Stimulated activated naive CD8-positive, alpha-beta T cell treated with anti-CD3 and anti-CD28 coated beads, Interleukin-15, Interleukin-2, amounts not matched to agents 100 U/mL and 50 U/mL, for 24 hours (primary cell): ENCODE measurements around the gene EFCAB9.

ENCODE experiments used
- ATAC-seq: fragments of 150-1000 bp; cut with Tn5 transposase; one replicate; pipeline ENCODE4 v1.10.0; 2021
- DNase-seq: peaks from one replicate; pipeline ENCODE4 v3.0.0; 2021

The EFCAB9 gene

DNA sequence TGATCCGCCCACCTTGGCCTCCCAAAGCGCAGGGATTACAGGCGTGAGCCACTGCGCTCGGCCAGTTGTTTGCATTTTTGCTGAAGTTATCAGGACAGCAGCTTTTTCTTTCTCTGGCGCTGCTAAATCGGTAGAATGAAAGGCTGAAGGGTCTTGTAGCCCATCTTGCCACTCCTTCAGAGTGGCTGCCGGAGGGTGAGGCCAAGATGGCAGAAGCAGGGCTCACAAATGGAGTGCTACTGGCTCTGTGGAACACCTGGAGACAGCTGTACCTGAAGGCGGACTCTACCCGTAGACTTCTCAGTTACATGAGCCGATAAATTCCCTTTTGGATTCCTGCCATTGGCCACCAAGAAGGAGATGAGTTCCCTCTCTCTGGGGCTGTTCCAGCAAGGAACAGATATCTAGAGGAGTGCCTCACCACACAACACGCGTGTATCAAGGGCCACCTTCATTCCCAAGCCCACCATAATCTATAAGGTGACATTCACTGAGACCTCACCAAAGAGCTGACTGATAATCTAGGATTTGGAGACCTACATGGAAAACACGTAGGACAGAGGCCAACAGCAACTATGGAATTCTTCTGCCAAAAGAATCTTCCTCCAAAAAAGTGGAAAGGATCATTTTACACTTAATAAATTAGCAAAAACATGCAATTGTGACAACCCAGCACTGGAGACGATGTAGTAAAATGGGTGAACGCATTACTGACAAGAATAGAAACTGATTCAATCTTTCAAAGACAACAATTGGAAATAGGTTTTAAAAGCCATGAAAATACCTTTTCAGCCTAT is 27.7 kb upstream of the EFCAB9 start:
- DNase-seq (no peak), ATAC-seq (no peak)

DNA sequence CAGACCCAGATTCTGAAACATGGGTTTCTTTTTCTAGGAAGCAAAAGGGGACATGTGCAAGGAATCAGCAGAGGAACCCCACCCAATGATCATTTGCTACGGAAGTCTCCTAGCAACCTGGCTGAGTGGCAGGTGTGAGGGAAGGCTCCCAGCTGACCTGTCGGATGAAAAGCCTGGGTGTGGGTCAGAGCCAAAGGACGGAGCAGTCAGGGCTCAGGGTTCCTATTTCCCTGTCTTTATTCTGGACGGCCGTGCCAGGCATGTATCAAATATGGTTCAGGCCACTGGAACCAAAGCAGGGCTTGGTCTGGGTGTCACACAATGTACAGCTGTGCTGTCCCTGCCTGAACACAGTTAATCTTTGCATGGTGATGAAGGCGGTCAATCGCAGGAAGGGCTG is 26.1 kb upstream of the EFCAB9 start:
- no peak for DNase-seq
- no peak for ATAC-seq

DNA sequence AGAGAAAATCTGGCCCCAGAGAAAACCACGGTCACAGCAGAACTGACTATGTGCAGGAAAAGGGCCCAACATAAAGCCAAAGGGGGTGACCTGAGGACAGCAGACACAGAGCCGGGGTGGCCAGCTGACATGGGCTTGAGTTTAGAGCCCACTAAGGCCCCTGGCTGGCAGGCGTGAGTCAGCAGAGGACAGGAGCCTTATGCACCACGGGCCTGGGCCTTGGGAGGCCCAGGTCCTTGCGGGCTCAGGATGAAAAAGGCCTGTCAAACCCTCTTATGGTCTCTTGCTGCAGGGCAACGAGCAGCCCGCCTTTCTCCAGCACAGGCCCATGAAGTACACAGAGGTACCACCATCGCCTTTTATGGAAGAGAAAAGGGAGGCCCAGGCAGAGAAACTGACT is 25.7 kb upstream of the EFCAB9 start:
- no peak for ATAC-seq
- no peak for DNase-seq

DNA sequence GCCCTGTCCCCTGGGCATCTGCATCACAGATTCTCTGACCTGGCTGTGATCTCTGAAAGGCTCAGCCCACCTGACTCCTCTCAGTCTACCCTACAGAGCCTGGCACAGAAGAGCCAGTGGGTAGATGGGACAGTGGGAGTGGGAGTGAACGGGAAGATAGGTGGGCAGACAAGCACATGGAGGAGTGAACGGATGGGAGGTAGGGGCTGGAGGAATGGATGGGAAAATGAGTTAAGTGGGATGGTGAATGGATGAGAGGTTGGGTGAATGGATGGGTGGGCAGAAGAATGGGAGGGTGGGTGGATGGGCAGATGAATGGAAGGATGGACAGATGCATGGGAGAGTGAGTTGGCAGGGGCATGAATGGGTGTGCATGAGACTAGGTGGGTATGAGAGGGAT is 24.8 kb upstream of the EFCAB9 start:
- ATAC-seq: no peak
- DNase-seq: no peak

DNA sequence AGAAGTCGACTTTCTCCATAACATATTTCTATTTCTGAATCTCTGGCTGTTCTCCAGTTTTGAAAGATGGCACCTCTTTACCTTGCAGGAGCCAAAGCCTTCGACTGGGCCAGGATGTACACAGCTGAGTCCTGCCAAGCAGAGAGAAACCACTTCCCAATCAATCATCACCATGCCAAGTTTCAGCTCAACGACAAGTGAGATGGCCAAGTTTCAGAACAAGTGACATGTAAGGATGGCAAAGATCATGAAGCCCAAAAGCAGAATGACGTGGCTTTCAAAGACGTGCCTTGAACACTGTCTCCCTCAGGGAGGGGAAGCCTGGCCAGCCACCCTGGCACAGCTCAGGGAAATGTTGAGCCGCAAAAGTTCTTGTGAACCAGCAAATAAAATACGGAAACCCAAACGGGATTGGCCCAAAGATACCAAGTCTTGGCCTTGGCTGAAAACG is 23.7 kb upstream of the EFCAB9 start:
- DNase-seq: no peak
- ATAC-seq: no peak

DNA sequence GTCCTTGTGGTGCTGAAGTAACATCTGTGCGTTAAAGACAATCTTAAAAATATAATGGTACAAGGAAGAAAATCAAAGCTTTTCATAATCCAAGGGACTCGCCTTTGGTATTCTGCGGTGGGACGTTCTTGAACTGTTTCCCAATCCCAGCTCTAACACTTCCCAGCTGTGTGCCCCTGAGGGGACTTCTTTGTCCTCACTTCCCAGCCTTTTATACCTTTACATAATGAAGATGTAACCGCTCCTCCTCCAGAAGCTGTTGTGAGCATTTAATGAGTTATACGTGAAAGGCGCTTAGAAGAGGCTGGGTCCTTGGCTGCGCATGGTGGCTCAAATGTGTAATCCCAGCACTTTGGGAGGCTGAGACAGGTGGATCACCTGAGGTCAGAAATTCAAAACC is 22.9 kb upstream of the EFCAB9 start:
- no peak for DNase-seq
- no peak for ATAC-seq

DNA sequence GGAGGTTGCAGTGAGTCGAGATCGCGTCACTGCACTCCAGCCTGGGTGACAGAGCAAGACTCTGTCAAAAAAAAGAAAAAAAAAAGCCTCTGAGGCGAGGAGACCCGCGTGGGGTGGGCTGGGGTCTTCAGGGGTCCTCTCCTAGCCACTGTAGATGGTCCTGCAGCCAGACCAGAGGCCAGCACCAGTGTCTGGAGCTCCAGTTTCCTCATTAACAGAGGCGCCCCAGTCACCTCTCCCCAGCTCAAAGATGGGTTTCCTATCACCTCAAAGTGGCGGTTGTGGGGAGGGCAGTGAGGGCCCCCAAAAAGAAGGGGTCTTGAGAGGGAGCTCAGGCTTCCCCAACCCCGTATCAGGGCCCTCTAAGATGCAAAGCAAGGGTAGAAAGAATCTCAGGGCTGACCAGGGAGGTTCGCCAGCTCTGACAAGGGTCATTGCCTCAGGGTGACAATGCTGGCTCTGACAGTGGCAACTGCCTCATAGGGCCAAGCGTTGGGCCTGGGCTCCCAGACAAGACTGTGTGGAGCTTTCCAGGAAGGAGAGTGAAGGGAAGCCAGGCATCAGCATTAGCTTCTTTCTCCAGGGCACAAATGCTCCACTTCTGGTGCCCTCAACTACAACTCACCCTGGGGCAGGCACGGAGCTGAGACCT is 20.9 kb upstream of the EFCAB9 start:
- DNase-seq (no peak), ATAC-seq (no peak)

DNA sequence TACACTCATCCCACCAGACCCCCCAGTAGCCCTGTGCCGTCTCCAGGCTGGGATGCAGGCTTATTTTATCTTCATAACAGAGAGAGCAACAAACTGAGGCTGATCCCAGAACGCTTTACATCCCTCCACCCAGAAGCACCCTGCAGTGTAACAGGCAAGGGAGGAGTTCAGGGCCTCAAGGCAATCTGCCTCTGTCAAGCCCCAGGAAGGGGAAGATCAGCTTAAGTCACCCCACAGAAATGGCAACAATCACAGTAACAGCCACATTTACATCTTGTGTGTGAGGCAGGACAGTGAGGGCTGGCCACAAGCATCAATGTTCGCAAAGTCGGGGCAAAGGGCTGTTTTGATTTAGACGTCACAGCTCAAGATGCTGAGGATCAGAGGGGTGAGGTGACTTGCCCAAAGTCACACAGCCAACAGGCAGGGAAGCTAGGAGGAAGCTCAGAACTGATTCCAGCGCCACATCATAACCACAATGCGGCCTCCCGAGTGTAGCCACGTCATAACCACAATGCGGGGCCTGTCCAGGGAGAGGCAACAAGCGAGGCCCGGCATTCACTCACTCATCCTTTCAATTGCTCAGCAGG is 20.3 kb upstream of the EFCAB9 start:
- ATAC-seq: peak; percentile 55
- DNase-seq: peak; percentile 85

DNA sequence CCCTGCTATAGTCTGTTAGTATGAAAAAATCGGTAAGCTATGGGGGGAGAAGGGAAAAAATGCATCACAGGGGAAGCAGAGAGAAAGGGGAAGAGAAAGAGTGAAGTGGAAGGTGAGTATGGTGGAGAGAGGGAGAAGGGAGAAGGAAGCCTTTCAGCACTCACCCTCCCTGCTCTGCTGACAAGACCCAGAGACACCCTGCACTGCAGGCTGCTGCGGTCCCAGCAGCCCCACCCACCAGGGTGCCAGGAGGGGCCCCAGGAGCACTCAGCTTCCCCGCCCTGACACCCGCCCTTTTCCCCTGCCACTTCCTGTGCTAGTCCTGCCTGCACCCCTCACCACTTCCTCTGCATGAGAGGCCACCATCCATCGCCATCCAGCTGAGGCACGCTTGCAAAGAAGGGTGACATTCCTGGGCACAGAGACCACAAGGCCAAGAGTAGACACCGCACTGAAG is 18.7 kb upstream of the EFCAB9 start:
- ATAC-seq (peak; percentile 77), DNase-seq (peak; percentile 92)

DNA sequence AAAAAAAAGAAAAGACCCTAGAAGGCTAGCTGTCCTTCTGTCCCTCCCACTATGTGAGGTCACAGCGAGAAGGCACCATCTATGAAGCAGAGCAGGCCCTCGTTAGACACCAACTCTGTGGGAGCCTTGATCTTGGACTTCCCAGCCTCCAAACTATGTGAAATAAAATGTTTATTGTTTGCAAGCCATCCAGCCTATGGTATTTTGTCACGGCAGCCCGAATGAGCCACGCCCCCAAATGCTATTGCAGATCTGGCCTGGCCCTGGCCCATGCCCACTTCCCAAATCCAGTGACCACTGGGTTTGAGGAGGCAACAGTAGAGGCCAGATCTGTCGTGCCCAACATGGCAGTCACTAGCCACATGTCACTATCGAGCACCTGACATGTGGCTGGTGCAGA is 16.8 kb upstream of the EFCAB9 start:
- DNase-seq: no peak
- no peak for ATAC-seq

DNA sequence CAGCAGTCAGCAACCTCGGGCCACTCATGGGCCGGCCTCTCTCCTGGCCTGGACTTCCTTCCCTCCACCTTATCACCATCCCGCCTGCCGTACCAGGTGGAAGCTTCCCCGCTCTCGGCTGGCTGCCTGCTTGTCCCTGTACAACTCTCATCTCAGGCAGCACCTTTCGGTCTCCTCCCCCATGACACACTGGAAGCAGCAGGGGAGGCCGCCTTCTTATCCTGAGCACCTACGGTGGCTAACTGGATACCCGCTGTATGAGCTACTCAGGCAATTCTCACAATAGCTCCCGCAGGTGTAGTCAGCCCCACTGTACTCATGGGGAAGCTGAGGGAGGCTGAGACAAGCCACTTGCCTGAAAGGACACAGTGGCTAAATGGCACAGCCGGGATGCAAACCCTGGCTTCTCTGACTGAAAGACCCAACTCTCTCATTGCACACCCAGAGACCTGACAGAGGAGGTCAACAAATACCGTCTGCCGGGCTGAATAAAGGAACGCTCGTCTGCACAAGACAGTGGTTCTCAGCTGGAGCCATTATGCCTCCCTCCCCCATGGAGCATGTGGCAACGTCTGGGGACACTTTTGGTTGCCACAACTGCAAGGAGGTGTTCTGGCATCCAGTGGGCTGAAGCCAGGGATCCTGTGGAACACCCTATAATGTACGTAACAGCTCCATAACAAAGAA is 15.5 kb upstream of the EFCAB9 start:
- ATAC-seq (no peak), DNase-seq (peak; percentile 33)

DNA sequence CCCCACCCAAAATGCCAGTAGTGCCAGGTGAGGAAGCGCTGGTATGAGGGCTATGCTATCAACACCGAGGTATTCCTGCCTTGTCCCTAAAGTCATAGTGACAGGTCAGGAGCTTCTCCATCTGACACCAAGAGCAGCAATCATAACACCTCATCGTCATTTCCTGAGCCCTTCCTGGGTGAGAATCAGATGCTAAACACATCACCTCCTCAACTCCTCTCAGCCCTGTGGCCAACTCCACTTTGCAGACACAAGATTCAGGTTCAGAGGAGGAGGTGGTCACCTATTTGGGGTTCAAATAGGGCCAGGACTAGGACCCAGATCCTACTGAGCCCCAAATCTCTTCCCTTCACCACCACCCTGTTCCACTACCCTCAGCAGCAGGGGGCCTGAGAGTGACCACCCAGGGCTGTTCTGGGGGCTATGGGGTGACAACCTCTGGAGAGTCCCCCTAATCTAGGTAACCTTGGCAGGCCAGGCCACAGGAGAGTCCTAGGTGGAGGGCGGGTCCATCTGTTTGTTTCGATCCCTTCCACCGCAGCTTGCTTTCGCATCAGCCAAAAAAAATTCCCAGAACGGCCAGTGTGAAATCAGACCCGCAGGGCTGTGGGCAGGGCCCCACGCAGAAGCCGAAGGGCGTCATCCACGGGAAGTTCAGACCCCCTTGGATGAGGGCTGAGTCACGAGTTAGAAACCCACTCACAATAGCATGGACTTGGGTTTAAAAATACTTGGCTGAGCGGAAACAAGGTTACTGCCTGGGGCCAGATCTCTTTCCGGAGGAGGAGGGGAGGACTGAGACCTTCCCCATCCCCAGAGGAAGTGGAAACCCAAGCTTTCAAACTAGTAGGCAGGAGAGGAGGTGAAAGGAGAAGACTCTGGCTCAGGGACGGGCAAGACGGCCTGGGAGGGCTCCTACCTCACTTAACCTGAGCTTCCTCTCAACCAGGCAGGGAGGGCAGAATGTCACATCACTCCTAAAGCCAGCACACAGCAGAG is 14.7 kb upstream of the EFCAB9 start:
- DNase-seq (peak; percentile 71), ATAC-seq (peak; percentile 44)

DNA sequence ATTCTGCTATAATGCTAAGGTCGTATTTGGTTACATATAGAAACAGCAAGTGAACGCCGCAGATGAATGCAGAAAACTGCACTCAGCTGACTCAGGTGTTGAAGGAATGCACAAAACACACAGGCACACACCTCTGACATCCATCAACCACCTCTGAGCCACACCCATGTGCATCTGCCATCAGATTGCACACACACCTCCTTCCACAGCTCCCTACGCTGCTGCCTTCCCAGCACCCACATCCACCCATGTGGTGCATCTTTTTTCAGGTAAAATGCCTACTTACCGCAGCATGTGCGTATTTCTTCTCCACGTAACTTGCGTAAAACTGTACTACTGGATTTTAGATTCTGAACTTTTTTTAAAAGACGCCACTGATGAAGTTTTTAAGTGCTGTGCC is 13.0 kb upstream of the EFCAB9 start:
- DNase-seq (no peak), ATAC-seq (no peak)

DNA sequence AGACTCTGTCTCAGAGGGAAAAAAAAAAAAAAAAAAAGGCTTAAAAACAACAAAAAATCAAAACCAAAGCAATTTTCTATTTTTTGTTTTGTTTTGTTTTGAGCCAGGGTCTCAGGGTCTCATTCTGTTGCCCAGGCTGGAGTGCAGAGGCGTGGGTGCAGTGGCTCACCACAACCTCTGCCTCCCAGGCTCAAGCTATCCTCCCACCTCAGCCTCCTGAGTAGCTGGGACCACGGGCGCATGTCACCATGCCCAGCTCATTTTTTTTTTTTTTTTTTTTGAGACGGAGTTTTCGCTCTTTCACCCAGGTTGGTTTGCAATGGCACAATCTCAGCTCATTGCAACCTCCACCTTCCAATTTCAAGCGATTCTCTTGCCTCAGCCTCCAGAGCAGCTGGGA is 11.7 kb upstream of the EFCAB9 start:
- ATAC-seq (no peak), DNase-seq (no peak)

DNA sequence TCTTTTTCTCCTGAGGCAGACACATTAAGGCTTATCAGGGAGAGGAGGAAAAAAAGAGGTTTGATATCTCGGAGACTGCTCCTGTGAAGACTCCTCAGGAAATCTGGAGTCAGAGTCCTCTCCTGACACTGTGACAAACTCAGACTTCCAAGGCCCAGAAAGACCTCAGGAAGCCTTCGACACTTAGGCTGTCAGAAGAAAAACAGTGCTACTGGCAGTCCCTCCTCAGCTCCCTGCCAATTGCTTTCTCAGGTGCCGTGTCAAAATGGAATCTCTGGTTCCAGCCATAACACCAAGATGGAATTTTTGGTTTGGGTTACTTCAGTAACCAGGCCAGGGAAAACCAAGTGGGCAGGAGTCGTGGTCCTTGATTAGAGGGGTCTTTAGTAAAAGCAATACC is 10.1 kb upstream of the EFCAB9 start:
- no peak for DNase-seq
- no peak for ATAC-seq

DNA sequence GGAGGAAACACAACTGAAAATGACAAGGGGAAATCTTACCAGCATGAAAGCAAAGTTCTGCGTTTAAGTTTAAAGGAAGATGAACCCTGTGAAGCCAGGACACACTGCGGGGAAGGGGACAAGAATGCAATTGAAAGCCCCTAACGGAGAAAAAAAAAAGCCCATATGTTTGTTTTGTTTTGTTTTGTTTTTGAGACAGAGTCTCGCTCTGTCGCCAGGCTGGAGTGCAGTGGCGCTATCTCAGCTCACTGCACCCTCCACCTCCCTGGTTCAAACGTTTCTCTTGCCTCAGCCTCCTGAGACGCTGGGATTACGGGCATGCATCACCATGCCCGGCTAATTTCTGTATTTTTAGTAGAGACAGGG is 8.9 kb upstream of the EFCAB9 start:
- ATAC-seq (no peak), DNase-seq (no peak)

DNA sequence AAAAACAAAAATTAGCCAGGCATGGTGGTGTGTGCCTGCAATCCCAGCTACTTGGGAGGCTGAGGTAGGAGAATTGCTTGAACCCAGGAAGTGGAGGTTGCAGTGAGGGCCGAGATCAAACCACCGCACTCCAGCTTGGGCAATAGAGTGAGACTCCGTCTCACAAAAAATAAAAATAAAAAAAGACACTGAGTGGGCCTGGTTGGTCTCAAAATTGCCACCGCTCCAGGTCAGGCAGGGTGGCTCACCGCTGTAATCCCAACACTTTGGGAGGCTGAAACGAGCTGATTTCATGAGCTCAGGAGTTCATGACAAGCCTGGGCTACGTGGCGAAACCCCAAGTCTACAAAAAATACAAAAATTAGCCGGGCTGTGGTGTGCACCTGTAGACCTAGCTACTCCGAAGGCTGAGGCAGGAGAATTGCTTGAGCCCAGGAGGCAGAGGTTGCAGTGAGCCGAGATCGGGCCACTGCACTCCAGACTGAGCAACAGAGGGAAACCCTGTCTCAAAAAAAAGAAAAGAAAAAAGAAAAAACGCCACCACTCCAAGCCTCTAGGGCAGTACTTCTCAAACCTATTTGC is 7.8 kb upstream of the EFCAB9 start:
- no peak for ATAC-seq
- no peak for DNase-seq

DNA sequence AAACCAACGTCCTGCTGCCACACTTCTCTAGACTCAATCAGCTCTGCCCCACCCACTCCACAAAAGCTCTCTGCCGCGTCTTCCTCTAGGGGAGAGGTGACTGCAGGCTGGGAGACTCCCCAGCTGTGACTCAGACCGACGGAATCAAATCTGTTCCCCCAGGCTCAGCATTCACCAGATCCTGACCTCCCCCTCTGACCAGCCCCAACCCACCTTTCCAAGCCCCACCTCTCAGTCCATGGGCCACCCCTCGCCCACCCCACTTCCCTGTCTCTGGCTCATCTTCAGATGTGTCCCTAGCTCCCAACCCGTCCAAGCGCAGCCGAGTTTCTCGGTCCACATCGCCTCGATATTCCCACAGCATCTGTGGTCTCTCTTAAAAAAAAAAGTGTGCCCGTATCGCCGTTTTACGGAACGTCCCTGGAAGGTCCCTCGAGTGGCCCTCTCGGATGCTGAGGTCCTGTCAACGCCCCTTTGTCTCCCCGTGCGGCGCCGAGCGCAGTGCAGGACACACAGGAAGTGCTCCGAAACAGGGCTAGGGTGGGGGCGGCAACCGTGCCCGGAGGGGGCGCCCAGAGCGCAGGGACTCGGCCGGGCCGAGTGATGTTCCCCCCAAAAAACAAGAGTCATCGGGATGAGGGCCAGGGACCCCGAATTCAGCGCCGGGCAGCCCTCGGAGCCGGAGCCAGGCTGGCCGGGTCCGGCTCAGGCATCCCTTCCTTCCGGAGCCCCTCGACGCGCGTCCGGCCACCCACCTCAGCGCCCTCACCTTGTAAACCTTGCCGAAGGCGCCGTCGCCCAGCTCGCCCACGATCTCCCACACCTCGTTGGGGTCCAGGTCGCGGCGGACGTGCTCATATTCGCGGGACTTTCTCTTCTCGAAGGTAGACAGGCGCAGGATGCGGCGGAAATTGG is 6.6 kb upstream of the EFCAB9 start:
- ATAC-seq: peak; percentile 50
- peak; percentile 79 for DNase-seq

DNA sequence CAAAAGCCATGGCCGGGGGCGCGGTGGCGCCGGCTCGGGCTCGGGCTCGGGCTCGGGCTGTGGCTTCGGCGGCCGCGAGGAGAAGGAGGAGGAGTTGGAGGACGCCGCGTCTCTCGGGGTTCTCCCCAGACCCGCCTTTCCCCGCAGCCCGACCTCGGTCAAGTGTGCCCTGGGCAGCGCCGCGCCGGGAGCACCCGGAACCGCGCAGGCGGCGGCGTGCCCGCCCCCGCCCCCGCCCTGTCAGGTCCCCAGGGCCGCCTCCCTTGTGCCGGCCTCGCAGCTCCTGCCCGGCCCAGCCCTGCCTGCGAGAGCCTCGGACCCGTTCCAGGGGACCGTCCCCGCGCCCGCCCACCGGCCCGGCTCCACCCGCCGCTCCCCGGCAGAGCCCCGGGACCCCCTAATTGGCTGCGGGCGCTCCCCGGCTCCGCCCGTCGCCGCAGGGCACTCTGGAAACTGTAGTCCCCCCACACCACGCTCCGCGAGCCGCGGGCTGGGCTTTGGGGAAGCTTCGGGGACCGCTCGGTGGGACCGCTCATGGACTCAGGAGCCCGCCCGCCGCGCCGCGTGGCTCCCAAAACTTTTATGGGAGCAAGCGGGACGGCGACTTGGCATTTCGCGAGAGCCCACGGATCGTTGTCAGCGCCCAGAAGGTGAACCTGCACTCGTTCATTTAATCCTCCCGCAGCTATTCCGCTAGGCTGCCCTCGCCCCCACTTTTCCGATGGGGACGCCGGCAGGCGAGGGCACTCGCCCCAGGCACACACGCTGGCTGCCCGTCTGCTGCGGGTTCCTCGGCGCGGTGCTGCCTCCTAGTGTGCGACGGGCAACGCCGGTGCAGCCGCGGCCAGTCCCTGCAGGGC is 5.7 kb upstream of the EFCAB9 start, which contains the start of gene STK10:
Gene STK10, minus strand, starts transcription at position 192 of the 860 bp plus-strand sequence. Its CDS starts 182 bp downstream, at position 10.
- DNase-seq (peak; percentile 95), ATAC-seq (peak; percentile 79)
